ENCODE results near the gene F10. TPM values are rescaled to one million over a fixed set of nuclear protein-coding genes. Genes with fewer than 3 reads are reported as not detected.

The F10 gene
- total RNA-seq, 4 donors from 2014 or later, result 1.00 to 4.8 (median 2.4) TPM

GRCh38 chr13:113121183-113121927 is 1.2 kb upstream of the F10 start:
- in situ Hi-C loops (cut with MboI; ENCODE audit: low sequenced_read_pairs in 4 of 4) (no loop called here), intact Hi-C loops (cut with DNase I; ENCODE audit: low total_unique reads) (no loop called here)
- H3K4me1 ChIP-seq, result no peaks in the 10 kb centered on the region
- no peaks in the 10 kb centered on the region for H3K36me3 ChIP-seq
- H3K9me3 ChIP-seq, result no peaks in the 10 kb centered on the region
- ATAC-seq (no peak), DNase-seq (peak in 1 of 2 donors; percentile 5)
- TF ChIP-seq, protein P1, sequence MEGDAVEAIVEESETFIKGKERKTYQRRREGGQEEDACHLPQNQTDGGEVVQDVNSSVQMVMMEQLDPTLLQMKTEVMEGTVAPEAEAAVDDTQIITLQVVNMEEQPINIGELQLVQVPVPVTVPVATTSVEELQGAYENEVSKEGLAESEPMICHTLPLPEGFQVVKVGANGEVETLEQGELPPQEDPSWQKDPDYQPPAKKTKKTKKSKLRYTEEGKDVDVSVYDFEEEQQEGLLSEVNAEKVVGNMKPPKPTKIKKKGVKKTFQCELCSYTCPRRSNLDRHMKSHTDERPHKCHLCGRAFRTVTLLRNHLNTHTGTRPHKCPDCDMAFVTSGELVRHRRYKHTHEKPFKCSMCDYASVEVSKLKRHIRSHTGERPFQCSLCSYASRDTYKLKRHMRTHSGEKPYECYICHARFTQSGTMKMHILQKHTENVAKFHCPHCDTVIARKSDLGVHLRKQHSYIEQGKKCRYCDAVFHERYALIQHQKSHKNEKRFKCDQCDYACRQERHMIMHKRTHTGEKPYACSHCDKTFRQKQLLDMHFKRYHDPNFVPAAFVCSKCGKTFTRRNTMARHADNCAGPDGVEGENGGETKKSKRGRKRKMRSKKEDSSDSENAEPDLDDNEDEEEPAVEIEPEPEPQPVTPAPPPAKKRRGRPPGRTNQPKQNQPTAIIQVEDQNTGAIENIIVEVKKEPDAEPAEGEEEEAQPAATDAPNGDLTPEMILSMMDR (IDR thresholded peaks at IDR 0.05 in 4 of 5, conservative IDR thresholded peaks at IDR 0.05 in 1 of 5), result no peak
- TF ChIP-seq POLR2A (IDR thresholded peaks at IDR 0.05), result no peak
- no peak overlapping the region for H3K27ac ChIP-seq
- no peak overlapping the region for H3K4me3 ChIP-seq
- no peaks in the 10 kb centered on the region for H3K27me3 ChIP-seq

DNA sequence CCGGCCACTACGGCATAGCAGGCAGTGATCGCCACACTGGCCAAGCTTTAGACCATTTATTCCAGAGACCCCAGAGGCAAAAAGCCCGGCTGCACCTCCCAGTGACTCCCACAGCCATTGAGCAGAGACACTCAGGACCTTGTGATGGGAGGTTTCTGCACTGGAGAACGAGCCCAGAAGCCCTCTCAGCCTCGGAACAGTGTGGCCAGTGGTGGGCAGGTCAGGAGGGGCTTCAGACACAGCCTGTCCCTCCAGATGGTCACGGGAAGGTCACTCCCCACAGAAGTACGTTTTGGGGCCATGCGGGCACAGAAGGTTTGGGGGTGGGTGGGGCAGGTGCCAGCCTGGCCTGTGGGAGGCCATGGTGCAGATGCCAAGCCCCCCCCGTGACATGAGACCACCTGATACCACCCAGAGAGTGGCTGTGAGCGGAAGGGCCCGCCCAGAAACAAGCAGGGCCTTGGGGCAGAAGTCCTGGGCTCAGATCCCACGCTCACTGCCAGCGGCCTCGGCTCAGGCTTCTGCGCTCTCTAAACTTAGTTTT is 599 bp upstream of the F10 start:
- peak in 1 of 2 donors; percentile 8 for DNase-seq
- H3K27ac ChIP-seq, result peak overlapping the region in 2 of 4 donors; percentile 2 to 35
- no peaks in the 10 kb centered on the region for H3K9me3 ChIP-seq
- intact Hi-C loops (cut with DNase I; ENCODE audit: low total_unique reads), result no loop called here
- in situ Hi-C loops (cut with MboI; ENCODE audit: low sequenced_read_pairs in 4 of 4), result no loop called here
- no peaks in the 10 kb centered on the region for H3K4me1 ChIP-seq
- H3K27me3 ChIP-seq, result no peaks in the 10 kb centered on the region
- ATAC-seq, result peak in 1 of 2 donors; percentile 13
- H3K4me3 ChIP-seq, result no peak overlapping the region
- TF ChIP-seq, protein P1 (IDR thresholded peaks at IDR 0.05 in 4 of 5, conservative IDR thresholded peaks at IDR 0.05 in 1 of 5), result no peak
- no peak for TF ChIP-seq POLR2A (IDR thresholded peaks at IDR 0.05)
- H3K36me3 ChIP-seq, result no peaks in the 10 kb centered on the region

DNA sequence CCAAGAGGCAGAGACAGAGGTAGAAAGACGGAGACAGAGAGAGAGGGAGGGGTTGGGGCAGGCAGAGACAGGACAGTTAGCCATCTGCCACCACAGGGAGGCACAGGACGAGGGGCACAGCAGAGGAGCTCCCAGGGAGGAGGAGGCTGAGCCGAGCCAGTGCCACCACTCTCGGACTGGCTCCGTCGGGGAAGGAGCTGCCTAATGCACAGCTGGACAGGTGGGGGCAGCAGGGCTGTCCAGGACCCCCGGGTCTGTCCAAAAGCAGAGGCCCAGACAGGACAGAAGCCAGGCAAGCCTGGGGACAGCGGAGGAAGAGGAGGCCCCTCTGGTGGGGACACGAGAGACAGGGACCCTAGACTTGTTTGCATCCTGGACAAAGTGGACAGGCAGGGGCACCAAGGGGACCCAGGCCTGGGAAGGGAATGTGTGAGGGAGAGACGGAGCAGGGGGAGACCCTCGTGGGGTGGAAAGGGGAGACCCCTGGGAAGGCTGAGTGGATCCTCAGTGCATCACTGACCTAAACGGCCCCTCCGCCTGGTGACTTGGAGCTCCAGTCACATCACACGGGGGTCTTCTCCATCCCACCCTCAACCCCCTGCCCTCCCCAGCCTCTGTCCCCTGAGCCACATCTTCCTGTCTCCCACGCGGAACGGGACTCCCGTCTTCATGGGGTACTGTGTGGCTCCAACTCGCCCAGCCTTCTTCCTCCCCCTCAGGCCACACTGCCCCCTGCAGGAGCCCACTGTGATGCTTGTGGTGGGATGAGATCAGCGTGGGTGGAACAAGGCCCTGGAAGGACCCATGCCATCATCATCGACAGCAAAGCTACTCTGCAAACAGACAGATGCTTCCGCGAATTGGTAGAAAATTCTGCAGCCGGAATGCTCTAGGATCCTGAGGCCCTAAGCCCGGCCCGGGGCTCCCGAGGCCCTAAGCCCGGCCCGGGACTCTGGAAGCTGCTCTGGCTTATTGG is 915 bp downstream of the F10 start:
- H3K4me3 ChIP-seq, result peak overlapping the region in 1 of 4 donors; percentile 8
- H3K36me3 ChIP-seq, result no peaks in the 10 kb centered on the region
- in situ Hi-C loops (cut with MboI; ENCODE audit: low sequenced_read_pairs in 4 of 4), result no loop called here
- DNase-seq (no peak), ATAC-seq (no peak)
- peak overlapping the region in 2 of 4 donors; percentile 31 to 35 for H3K27ac ChIP-seq
- H3K9me3 ChIP-seq, result no peaks in the 10 kb centered on the region
- no peak for TF ChIP-seq POLR2A (IDR thresholded peaks at IDR 0.05)
- TF ChIP-seq, protein P1 (IDR thresholded peaks at IDR 0.05 in 4 of 5, conservative IDR thresholded peaks at IDR 0.05 in 1 of 5), result no peak
- H3K4me1 ChIP-seq, result no peaks in the 10 kb centered on the region
- intact Hi-C loops (cut with DNase I; ENCODE audit: low total_unique reads), result no loop called here
- no peaks in the 10 kb centered on the region for H3K27me3 ChIP-seq

DNA sequence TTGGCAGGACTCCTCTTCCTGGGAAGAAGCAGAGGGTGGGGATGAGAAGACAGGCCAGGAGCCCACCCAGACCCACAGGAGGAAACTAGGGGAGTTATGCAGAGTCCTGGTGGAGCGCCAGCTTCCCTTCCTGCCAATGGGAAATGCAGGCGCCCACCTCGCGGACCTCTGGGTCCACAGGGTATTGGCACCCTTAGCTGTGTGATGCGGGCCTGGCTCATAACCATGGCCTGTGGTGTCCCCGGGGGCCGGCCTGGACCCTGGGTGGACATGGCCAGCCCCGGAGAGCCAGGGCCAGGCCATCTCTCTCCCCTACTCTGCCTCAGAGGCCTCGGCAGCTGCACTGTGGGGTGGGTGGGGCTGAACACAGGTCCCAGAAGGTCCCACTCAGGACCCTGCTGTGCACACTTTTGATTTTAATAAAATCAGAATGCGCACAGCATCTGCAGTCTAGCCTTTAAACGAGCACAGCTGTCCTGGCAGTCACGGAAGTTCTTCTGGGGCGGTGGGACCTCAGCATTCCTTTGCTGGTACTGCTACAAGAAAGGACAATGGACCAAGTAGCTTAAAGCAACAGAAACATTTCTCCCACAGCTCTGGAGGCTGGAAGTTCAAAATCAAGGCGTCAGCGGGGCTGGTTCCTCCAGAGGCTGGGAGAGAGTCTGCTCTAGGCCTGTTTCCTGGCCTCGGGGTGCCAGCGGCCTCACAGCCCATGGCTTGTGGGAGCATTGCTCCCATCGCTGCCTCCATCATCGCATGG is 1.8 kb downstream of the F10 start:
- Histone ChIP-seq H3K27ac (no peak overlapping the region), H3K27me3 (no peaks in the 10 kb centered on the region), H3K4me1 (no peaks in the 10 kb centered on the region), H3K36me3 (no peaks in the 10 kb centered on the region), H3K4me3 (no peak overlapping the region), H3K9me3 (no peaks in the 10 kb centered on the region)
- in situ Hi-C loops (cut with MboI; ENCODE audit: low sequenced_read_pairs in 4 of 4) (no loop called here), intact Hi-C loops (cut with DNase I; ENCODE audit: low total_unique reads) (no loop called here)
- TF ChIP-seq, protein P1 (IDR thresholded peaks at IDR 0.05 in 4 of 5, conservative IDR thresholded peaks at IDR 0.05 in 1 of 5), result no peak
- no peak for TF ChIP-seq POLR2A (IDR thresholded peaks at IDR 0.05)
- DNase-seq (peak in 1 of 2 donors; percentile 3), ATAC-seq (no peak)
